PC-9 (cell line): ENCODE data around the gene DUSP6.

Experiments used
- EZH2 ChIP-seq: fragments of 200-600 bp; sonication (generic); IDR thresholded peaks from 2 replicates; pipeline ENCODE4 v1.8.0; 2017; ENCODE audit warnings: antibody characterized with exemption, low read depth
- TF ChIP-seq, protein P1 (sequence below): fragments of 200-600 bp; sonication (generic); conservative IDR thresholded peaks from 2 replicates; pipeline ENCODE4 v1.6.1; 2017; ENCODE audit warnings: mixed run types, antibody characterized with exemption, mild to moderate bottlenecking, moderate library complexity

- TF ChIP-seq EZH2: no peak
- TF ChIP-seq, protein P1, sequence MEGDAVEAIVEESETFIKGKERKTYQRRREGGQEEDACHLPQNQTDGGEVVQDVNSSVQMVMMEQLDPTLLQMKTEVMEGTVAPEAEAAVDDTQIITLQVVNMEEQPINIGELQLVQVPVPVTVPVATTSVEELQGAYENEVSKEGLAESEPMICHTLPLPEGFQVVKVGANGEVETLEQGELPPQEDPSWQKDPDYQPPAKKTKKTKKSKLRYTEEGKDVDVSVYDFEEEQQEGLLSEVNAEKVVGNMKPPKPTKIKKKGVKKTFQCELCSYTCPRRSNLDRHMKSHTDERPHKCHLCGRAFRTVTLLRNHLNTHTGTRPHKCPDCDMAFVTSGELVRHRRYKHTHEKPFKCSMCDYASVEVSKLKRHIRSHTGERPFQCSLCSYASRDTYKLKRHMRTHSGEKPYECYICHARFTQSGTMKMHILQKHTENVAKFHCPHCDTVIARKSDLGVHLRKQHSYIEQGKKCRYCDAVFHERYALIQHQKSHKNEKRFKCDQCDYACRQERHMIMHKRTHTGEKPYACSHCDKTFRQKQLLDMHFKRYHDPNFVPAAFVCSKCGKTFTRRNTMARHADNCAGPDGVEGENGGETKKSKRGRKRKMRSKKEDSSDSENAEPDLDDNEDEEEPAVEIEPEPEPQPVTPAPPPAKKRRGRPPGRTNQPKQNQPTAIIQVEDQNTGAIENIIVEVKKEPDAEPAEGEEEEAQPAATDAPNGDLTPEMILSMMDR: no peak
These were observed 33.8 kb upstream of the DUSP6 start for GRCh38 chr12:89386138-89386537.
